ENCODE measurements around the gene GNB1L.

Gene GNB1L

DNA sequence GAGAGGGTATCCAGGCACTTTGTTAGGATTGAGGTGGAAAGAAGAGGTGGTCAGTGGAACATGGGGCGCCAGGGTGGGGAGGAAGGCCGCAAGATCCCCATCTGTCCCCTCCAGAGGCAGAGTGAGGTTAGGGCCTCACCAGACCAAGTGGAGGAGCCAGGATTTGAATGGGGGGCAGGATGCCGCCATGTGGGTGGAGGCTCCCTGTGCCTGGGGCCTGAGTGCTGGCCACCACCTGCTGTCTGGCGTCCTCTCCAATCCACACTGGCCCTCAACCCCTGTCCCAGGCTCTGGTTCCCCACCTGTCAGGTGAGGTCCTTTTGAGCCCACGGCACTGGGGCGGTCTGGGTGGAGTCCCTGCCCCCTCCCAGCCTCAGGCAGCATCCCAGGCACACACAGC lies 111.6 kb downstream of the GNB1L start:
- DNase-seq (ENCODE audit: low spot score in 2 of 2) (no peak), ATAC-seq (no peak)
- no peaks in the 10 kb centered on the region for H3K36me3 Mint-ChIP-seq
- no peaks in the 10 kb centered on the region for H3K9me3 Mint-ChIP-seq
- no peak overlapping the region for H3K4me3 Mint-ChIP-seq
- H3K4me1 Mint-ChIP-seq: no peaks in the 10 kb centered on the region
- H3K27ac Mint-ChIP-seq: no peak overlapping the region

DNA sequence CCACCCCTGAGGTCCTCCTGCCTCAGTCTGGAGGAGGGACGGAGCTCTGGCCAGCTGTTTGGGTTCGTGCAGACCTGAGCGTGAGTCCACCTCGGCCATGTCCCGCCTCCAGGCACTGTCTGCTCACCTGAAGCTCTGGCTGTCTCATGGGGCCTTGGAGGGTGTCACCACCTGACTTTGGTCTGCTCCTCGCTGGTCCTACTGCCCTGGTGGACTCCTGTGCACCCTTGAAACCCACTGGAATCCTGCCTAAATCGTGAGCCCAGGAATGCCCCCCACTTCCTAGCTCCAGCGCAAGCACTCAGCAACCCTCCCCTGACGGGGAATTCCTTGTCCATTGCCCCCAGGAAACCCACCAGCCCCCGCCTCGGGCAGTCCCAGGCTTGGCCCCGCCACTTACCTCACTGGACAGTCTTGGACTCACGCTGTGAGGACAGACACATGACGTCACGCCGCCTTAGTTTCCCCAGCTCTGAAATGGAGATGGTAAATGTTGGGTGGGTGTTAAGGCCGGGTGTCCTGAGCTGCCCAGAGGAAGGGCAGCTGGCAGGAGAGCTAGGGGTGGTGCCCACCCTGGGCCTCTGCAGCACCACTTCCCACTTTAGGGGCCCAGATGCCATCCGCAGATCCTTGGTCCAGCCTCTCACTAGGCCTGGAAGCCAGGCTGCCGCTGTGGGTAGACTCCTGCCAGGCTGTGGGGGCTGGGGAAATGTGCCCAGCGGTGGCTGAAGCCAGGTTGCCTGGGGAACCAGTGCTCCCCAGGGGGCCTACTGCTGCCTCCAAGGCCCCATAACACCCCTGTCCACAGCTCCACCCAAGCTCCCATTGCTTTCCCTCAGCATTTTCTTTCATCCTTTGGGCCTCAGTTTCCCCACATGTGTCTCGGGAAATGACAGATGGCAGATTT lies 112.3 kb downstream of the GNB1L start:
- Mint-ChIP-seq H3K4me1 (no peaks in the 10 kb centered on the region), H3K9me3 (no peaks in the 10 kb centered on the region), H3K4me3 (no peak overlapping the region), H3K36me3 (no peaks in the 10 kb centered on the region), H3K27ac (no peak overlapping the region)
- no peak for DNase-seq (ENCODE audit: low spot score in 2 of 2)
- ATAC-seq: no peak

DNA sequence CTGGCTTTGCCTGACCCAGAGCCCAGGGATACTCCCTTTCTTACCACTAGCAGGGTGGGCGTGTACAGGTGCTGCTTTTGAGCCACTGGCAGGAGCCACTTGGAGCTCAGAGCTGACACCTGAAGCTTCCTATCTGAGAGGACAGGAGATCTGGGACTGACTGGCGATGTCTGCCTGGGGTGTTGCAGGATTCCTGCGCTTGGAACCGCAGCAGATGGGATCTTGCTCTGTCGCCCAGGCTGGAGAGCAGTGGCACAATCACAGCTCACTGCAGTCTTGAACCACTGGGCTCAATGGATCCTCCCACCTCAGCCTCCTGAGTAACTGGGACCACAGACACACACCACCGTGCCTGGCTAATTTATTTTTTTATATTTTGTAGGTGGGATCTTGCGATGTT lies 113.6 kb downstream of the GNB1L start:
- peak overlapping the region; percentile 20 for H3K27ac Mint-ChIP-seq
- H3K36me3 Mint-ChIP-seq: no peaks in the 10 kb centered on the region
- no peak overlapping the region for H3K4me3 Mint-ChIP-seq
- ATAC-seq (no peak), DNase-seq (ENCODE audit: low spot score in 2 of 2) (no peak)
- H3K4me1 Mint-ChIP-seq: no peaks in the 10 kb centered on the region
- no peaks in the 10 kb centered on the region for H3K9me3 Mint-ChIP-seq

DNA sequence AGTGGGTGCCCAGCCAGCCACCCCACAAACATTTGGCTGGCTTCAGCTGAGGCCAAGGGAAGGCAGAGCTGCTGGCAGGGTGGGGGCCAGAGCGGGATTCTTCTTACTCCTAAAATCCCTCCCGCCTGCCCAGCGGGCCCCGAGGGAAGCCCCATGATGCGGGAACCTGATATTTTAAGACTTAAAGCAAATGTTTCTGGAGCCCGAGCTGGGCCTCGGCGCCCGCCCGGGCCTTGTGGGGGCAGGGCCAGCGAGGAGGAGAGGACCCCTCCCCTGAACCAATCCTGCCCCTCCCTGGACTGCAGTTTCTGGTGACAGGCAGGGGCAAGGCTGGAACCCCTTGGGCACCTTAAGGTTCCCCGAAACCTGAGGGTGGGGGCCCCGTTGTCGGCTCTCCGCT lies 114.1 kb downstream of the GNB1L start:
- Mint-ChIP-seq H3K9me3 (no peaks in the 10 kb centered on the region), H3K36me3 (no peaks in the 10 kb centered on the region), H3K4me3 (no peak overlapping the region), H3K4me1 (no peaks in the 10 kb centered on the region), H3K27ac (no peak overlapping the region)
- no peak for DNase-seq (ENCODE audit: low spot score in 2 of 2)
- ATAC-seq: no peak

DNA sequence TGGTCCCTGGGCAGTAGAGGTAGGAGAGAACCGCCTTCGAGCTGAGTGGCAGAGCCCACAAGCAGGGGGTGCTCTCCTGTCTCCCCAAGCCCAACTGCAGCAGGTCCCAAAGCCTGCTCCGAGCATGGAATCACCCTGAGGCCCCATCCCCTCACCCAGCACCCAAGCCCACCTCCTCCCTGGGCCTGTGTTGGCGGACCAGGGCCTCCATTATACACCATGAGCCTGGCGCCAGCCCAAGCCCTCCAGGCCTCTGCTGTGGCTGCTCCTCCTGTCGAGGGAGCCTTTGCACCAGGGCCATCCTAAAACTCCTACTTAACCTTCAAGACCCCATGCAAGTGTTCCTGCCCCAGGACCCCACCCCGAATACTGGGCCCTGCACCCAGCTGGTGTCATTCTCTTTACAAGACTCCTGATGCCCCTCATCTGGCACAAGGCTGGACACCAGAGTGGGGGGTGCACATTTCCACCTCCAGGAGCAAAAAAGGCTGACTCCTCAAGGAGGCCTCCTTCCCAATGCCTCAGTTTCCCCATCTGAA lies 114.7 kb downstream of the GNB1L start:
- ATAC-seq: no peak
- Mint-ChIP-seq H3K9me3 (no peaks in the 10 kb centered on the region), H3K4me1 (no peaks in the 10 kb centered on the region), H3K36me3 (no peaks in the 10 kb centered on the region), H3K27ac (no peak overlapping the region), H3K4me3 (no peak overlapping the region)
- DNase-seq (ENCODE audit: low spot score in 2 of 2): no peak

DNA sequence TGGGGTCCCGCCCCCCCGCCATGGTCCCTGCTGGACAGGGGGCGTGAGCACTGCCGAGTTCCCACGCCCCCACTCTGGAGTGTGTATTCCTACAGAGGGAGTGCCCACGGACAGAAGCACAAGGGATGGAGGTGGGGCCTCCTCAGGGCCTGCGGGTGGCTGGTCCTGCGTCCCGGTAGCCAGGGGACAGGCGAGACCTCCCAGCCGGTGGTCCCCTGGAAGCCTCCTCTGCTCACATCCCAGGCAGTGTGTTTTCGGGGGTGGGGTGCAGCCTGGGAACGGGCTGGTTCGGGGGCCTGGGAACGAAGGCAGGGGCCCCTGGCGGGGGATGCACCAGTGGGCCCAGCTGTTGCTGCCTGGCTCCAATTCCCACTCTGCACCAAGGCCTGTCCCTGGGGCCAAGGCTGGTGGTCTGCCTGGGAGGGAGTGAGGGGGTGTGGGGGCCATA lies 115.2 kb downstream of the GNB1L start:
- H3K4me3 Mint-ChIP-seq: no peak overlapping the region
- no peak overlapping the region for H3K27ac Mint-ChIP-seq
- no peaks in the 10 kb centered on the region for H3K4me1 Mint-ChIP-seq
- H3K9me3 Mint-ChIP-seq: no peaks in the 10 kb centered on the region
- DNase-seq (ENCODE audit: low spot score in 2 of 2) (no peak), ATAC-seq (no peak)
- H3K36me3 Mint-ChIP-seq: no peaks in the 10 kb centered on the region

DNA sequence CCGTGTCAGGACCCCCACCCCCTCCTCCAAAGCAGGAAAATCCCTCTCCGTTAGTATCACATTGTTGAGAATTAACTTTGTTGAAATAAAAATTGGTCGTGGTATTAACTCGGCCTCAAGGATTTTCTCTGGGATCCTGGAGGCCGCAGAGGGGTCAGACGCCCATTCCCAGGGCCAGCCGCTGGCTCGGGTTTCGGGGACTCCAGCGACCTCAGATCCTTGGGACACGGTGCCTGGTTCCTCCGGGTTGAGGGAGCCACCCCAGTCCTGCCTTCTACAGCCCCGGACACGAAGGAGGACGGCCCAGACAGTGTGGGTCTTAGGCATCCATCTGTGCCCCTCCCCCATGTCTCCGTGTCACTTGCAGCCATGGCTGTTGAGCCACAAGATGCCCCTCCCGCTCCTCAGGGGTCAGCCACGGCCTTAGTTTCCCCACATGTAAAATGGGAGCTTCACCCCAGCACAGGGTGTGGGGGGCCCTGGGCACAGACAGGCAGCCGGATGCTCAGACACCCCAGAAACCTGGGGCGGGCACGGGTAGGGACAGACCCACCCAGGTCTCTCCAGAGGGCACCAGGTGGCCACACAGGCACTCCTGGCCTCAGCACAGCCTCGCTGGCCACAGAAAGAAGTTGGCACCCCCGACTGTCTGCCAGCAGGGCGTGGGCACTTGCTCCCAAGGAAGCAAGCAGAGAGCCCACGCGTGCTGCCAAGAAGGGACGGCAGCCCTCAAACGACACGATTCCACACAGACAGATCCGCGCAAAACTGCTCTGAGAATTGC lies 115.8 kb downstream of the GNB1L start:
- no peak for DNase-seq (ENCODE audit: low spot score in 2 of 2)
- no peaks in the 10 kb centered on the region for H3K9me3 Mint-ChIP-seq
- no peak overlapping the region for H3K4me3 Mint-ChIP-seq

DNA sequence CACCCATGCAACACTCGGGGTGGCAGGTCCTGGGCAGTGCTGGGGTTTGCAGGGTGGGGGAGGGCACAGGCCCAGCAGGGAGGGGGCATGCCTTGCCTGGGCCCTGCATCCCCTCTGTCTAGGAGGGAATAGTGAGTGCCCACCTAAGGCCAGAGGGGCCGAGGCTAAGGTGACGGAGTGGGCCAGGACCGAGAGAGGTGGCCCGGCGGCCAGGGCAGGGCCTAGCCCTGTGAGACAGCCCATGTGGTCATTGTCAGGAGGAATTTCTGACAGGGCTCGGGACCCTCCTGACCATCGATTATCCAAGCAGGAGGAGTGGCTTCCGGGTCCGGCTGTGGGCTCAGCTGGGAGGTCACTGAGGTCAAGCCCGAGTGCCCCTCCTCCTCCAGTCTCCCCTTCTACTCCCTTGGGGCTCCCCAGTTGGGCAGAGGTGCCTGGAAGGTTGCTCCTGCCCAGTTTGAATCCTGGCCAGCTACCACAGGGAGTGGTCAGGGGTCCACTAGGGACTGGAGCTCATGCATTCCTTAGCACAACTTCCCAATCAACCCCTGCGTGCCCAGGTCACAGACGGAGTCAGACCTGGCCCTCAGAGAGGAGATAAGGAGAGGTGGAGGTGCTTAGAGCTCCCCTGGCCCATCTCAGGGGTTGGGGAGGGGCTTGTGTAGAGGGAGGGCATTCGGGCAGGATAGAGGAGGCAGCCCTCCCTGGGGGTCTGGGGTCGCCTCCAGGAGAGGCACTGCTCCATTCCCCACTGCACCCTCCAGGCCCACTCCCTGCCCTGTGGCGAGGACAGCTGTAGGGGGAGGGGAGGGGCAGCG lies 116.6 kb downstream of the GNB1L start:
- Mint-ChIP-seq H3K27ac (no peak overlapping the region), H3K36me3 (no peaks in the 10 kb centered on the region), H3K4me1 (no peaks in the 10 kb centered on the region), H3K9me3 (no peaks in the 10 kb centered on the region), H3K4me3 (no peak overlapping the region)
- ATAC-seq (no peak), DNase-seq (ENCODE audit: low spot score in 2 of 2) (no peak)

More for the DNA sequence above, 115.8 kb downstream of the GNB1L start:
- no peaks in the 10 kb centered on the region for H3K36me3 Mint-ChIP-seq
- ATAC-seq: no peak
- no peak overlapping the region for H3K27ac Mint-ChIP-seq
- no peaks in the 10 kb centered on the region for H3K4me1 Mint-ChIP-seq

DNA sequence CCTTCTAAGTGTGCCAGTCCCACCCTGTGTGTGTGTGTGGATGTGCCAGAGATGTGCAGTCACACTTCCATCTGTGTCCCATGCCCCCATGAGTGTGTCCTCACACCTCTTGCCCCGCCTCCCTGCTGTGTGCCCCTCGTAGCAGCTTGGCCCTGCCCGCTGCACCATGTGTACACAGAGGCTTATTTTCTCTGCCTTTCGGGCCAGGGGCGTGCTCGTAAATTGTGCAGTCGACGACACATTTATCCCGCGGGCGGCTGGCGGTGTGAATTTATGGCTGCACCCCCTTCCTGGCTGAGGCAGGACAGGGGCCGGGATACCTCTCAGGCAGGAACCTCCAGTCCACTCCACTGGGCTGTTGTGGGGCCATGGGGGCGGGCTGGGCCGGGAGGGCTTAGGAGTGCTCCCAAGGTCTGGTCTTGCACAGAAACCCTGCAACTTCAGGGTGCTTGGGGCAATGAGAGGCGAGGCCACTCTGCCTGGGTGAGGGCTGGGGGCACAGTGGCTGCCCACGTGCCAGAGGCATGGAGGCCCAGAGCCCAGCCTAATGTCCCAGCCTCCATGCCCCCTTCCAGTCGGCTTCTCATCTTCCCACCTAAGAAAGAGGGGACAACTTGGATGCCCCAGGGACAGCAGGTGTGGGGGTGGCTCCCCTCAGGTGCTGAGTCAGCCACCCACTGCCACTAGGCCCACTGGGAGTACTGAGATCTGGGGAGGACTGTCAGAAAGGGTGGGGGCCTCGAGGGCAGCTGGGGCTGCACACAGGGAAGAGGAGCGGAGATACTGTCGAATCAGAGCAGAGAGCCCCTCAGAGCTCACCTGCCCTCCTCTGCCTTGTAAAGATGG lies 118.8 kb downstream of the GNB1L start:
- no peak for ATAC-seq
- Mint-ChIP-seq H3K9me3 (no peaks in the 10 kb centered on the region), H3K36me3 (no peaks in the 10 kb centered on the region), H3K4me3 (no peak overlapping the region), H3K4me1 (peaks cover under 1% of the 10 kb centered on the region), H3K27ac (no peak overlapping the region)
- DNase-seq (ENCODE audit: low spot score in 2 of 2): no peak

DNA sequence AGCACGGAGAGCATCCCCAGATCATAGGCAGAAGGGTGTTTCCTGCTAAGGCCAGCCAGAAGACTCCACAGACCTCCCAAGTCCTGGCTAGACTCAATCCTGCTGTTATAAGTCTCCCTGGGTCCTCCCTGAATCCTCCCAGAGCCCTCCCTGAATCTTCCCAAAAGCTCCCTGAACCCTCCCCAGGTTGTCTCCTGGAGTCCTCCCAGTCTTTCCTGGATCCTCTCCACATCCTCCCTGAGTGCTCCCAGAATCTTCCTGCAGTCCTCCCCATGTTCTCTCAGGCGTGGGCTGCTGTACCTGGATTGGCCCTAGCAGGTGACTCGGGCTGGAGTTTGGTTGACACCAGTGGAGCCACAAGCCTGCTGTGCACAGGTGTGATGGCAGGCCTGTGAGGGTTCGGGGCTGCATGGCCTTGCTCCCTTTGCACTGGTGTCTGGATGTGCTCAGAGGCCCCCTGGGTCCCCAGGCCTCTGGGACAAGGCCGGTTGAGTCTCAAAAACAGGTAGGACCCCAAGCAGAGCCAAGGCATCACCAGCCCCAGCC lies 119.8 kb downstream of the GNB1L start:
- Mint-ChIP-seq H3K27ac (no peak overlapping the region), H3K4me3 (no peak overlapping the region), H3K4me1 (peaks cover 6% of the 10 kb centered on the region), H3K36me3 (no peaks in the 10 kb centered on the region), H3K9me3 (no peaks in the 10 kb centered on the region)
- DNase-seq (ENCODE audit: low spot score in 2 of 2): no peak
- no peak for ATAC-seq

DNA sequence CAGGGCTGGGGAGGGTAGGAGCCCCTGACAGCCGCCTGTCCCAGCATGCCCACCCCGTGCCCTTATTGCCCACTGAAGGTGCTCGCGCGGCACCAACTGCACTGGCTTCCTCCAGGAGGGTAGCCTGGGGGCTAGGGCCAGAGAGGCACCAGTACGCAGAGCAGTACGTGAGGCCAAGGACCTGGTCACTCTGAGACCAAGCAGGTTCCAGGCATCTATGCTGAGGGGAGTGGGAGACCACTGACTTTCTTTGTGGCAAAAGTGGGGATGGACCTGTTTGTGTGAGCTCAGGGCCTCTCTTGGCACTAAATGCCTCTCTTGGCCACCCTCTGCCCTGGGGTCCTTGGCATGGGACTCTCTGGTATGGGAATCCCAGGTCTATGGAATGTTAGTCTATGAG lies 120.5 kb downstream of the GNB1L start:
- no peak overlapping the region for H3K27ac Mint-ChIP-seq
- no peaks in the 10 kb centered on the region for H3K9me3 Mint-ChIP-seq
- DNase-seq (ENCODE audit: low spot score in 2 of 2) (no peak), ATAC-seq (no peak)
- H3K4me1 Mint-ChIP-seq: peaks cover 6% of the 10 kb centered on the region
- no peaks in the 10 kb centered on the region for H3K36me3 Mint-ChIP-seq
- no peak overlapping the region for H3K4me3 Mint-ChIP-seq

DNA sequence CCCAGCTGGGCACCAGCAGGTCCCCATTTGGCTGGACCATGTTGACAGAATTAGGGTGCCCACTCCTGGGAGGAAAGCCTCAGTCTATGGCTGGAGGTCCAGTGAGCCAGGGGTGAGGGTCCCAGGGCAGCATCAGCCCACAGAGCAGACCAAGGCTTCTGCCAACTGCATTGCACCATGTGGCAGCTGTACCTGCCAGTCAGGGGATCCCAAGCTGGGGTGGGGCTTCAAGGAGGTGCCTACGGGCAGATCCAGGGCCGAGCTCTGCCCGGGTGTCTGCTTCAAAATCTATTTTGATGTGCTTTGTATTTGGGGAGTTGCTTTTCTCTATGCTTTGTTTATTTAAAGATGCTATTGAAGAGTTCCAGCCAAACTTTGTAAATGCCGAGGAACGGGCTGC lies 120.9 kb downstream of the GNB1L start:
- no peak for ATAC-seq
- Mint-ChIP-seq H3K36me3 (no peaks in the 10 kb centered on the region), H3K27ac (no peak overlapping the region), H3K9me3 (no peaks in the 10 kb centered on the region), H3K4me3 (no peak overlapping the region), H3K4me1 (peaks cover 6% of the 10 kb centered on the region)
- DNase-seq (ENCODE audit: low spot score in 2 of 2): no peak
